ENCODE results near the gene DCTN2.

DCTN2 gene

DNA sequence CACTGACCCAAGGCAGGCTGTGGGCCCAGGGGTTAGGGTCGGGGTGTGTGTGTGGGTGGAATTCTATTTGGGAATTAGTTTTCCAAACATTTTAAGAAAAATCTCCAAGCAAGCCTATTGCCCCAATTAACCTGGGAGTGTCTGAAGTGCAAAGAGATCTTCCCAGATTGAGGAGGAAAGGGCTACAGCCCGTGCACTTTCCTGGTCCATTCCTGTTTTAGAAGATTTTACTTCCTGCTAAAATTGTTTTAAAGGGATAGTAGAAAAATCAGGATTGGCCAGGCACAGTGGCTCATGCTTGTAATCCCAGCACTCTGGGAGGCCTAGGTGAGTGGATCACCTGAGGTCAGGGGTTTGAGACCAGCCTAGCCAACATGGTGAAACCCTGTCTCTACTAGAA, 5.3 kb downstream of the DCTN2 start:
- TF ChIP-seq, protein P1, sequence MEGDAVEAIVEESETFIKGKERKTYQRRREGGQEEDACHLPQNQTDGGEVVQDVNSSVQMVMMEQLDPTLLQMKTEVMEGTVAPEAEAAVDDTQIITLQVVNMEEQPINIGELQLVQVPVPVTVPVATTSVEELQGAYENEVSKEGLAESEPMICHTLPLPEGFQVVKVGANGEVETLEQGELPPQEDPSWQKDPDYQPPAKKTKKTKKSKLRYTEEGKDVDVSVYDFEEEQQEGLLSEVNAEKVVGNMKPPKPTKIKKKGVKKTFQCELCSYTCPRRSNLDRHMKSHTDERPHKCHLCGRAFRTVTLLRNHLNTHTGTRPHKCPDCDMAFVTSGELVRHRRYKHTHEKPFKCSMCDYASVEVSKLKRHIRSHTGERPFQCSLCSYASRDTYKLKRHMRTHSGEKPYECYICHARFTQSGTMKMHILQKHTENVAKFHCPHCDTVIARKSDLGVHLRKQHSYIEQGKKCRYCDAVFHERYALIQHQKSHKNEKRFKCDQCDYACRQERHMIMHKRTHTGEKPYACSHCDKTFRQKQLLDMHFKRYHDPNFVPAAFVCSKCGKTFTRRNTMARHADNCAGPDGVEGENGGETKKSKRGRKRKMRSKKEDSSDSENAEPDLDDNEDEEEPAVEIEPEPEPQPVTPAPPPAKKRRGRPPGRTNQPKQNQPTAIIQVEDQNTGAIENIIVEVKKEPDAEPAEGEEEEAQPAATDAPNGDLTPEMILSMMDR (conservative IDR thresholded peaks at IDR 0.05; ENCODE audit: control insufficient read depth, insufficient read depth, low read depth, low read length), result no peak
- no peak for DNase-seq (ENCODE audit: low read depth)
- no peak overlapping the region for H3K4me3 ChIP-seq (ENCODE audit: control insufficient read depth, low read depth, low read length)

DNA sequence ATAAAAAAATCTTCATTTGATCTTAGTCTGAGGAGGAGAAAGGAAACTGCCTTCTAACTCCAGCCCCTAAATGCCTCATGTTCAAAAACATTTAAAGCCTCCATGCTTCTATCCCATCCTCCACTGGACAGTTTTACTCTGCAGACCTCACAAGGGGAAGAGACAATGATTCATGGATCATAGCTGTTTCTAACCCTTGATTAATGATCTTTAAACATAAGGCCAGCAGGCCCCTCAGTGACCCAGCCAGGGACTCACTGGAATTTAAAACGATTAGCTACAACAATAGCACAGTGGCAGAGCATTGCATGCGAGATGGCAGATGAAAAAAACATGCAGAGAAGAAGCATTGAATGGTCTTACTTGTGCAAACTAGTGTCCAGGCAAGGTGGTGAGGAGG, 6.0 kb downstream of the DCTN2 start:
- TF ChIP-seq, protein P1 (conservative IDR thresholded peaks at IDR 0.05; ENCODE audit: control insufficient read depth, insufficient read depth, low read depth, low read length), result no peak
- DNase-seq (ENCODE audit: low read depth), result no peak
- H3K4me3 ChIP-seq (ENCODE audit: control insufficient read depth, low read depth, low read length), result no peak overlapping the region

DNA sequence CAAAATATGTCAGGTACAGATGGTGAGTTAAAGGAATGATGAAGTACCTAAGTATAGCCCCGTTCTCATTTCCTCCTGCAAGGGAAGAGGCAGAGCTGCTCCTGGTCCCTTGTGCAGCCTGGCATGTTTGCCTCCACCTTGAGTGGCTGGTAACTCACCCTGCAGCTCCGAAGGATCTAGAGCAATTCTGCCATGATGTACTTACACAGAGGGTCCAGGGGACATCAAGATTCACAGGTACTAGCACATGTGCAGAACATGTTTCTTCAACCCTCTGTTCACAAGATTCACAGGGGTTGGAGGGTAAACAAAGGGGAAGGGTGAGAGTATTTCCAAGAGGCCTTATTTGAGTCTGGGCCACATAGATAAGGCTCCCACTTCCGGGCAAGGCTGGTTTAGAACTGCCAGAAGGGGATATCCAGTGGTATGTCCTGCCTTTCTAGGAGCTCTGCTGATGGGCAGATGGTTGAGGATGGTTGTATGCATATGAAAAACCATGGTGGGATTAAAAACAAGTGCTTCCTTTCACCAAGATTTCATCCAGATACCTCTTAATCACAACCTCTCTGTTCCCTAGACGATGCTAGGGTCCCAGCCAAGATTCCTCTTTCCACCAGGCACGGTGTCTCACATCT, 7.7 kb downstream of the DCTN2 start:
- H3K4me3 ChIP-seq (ENCODE audit: control insufficient read depth, low read depth, low read length), result no peak overlapping the region
- no peak for DNase-seq (ENCODE audit: low read depth)
- TF ChIP-seq, protein P1 (conservative IDR thresholded peaks at IDR 0.05; ENCODE audit: control insufficient read depth, insufficient read depth, low read depth, low read length), result no peak

DNA sequence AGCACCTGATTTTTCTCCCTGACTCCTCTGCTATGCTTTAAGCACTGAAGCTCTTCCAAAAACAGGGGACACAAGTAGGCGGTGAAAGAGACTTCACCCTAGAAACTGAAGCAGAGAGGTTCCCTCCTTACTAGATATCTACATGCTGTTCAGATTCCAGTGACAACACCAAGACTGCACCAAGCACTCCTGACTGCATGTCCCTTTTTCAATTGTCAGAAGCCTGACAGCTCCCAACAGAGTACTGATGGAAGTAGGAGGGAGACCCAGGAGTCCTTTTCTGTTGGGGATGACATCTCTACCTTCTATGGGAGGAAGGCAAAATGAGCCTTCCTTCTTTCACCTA, 10.4 kb downstream of the DCTN2 start:
- DNase-seq (ENCODE audit: low read depth), result no peak
- TF ChIP-seq, protein P1 (conservative IDR thresholded peaks at IDR 0.05; ENCODE audit: control insufficient read depth, insufficient read depth, low read depth, low read length), result no peak
- no peak overlapping the region for H3K4me3 ChIP-seq (ENCODE audit: control insufficient read depth, low read depth, low read length)

DNA sequence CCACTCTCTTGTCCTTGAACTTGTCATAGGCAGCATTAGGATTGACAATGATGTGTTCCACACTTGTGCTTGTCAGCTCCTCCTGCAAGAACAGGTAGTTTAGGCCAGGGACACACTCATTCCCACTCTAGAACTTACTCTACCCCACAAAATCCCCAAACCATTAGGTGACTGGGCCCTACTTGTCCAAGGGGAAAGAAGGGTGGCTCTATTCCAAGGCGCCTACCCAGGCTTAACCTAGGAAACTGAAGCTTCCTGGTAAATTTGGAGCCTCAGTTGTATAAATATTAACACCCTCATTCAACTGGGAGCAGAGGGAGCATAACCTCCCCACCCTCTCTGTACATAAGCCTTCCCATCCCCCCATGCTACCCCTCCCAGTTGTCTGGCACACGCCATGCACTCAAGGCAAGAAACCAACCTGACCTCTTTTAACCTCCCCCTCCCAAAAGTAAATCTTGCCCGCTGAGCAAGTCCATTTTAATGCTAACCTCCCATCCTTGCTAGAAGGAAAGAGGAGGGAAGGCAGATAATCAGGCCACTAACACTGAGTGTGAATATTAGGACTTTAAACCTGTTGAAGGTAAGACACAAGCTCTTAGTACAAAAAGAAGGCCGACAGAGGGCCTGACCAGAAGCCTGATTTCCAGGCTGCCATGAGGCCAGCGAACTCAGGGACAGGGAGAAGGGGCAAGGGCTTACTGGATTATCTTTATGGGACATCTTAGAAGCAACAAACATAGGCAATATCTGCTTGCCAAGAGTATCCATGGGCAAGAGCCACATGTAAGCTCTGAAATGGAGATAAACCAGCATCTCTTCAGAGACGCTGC, 11.0 kb downstream of the DCTN2 start:
- no peak overlapping the region for H3K4me3 ChIP-seq (ENCODE audit: control insufficient read depth, low read depth, low read length)
- TF ChIP-seq, protein P1 (conservative IDR thresholded peaks at IDR 0.05; ENCODE audit: control insufficient read depth, insufficient read depth, low read depth, low read length), result no peak
- DNase-seq (ENCODE audit: low read depth), result no peak

DNA sequence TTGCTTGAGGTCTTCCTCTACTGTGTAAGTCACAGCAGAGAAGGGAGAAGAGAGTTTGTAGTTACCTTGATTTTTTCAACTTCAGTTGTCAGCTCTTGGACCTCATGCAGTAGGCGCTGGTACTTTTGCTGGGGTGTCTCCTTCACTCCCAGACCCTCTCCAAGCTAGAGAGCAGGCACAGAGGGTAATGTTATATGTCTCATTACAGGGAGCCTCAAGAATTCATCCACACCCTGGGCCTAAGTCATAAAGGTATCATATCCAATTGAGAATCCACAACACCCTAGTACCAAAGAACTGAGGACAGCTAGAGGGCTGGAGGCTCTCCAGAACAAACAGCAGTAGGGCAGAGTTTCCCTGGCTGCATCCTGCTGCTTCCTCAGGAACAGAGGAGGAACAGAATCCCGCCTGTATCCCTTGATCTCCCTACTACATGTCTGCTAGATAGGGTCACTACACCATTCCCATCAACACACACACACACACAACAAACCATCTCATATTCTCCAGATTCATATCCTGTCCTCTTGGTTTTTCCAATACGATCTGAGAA, 11.9 kb downstream of the DCTN2 start:
- TF ChIP-seq, protein P1 (conservative IDR thresholded peaks at IDR 0.05; ENCODE audit: control insufficient read depth, insufficient read depth, low read depth, low read length), result no peak
- no peak for DNase-seq (ENCODE audit: low read depth)
- no peak overlapping the region for H3K4me3 ChIP-seq (ENCODE audit: control insufficient read depth, low read depth, low read length)
